IMR-90 (cell line): Measurements from ENCODE around the gene PRKAG2. TPM values are rescaled to one million over a fixed set of nuclear protein-coding genes. Genes with fewer than 3 reads are reported as not detected.

Experiments
- ATAC-seq: fragments of 200-7000 bp; cut with Tn5 transposase; 2 replicates; pipeline ENCODE4 v1.9.1; 2020; ENCODE audit warnings: low read depth, mild to moderate bottlenecking, moderate library complexity
- BruUV-seq: library from RNA; stranded (reverse); fragments of 400-500 nt; replicated peaks from 2 replicates; lab custom pipeline; 2021; lab: Mats Ljungman, UMichigan
- CTCF ChIA-PET: fragments of 300-600 bp; formaldehyde crosslinking; extraction: SDS; loops from one replicate; lab custom pipeline; 2021; ENCODE audit warnings: antibody characterized with exemption; lab: Yijun Ruan, JAX
- POLR2A ChIA-PET: fragments of 300-600 bp; sonication (Branson Sonifier 250); formaldehyde crosslinking; loops from one replicate; lab custom pipeline; 2022; ENCODE audit warnings: antibody characterized with exemption; ENCODE audit not compliant: unreplicated experiment; lab: Charles Lee
- DNase-seq: peaks from one replicate; pipeline ENCODE4 v3.0.0; 2013
- H2AFZ ChIP-seq: replicated peaks from 2 replicates; pipeline ENCODE3; 2013; ENCODE audit warnings: low read length, mild to moderate bottlenecking; ENCODE audit not compliant: poor library complexity
- H2AK5ac ChIP-seq: 2 replicates; pipeline ENCODE4 v1.6.1; 2013; ENCODE audit warnings: low read depth, low read length, inconsistent platforms
- H2AK9ac ChIP-seq: replicated peaks from 2 replicates; pipeline ENCODE3; 2013; ENCODE audit warnings: mild to moderate bottlenecking, low read depth, low read length, moderate library complexity; ENCODE audit not compliant: poor library complexity
- H2BK120ac ChIP-seq: 2 replicates; pipeline ENCODE4 v1.6.1; 2013; ENCODE audit warnings: low read depth, low read length, inconsistent platforms
- H2BK15ac ChIP-seq: 3 replicates; pipeline ENCODE4 v1.6.1; 2013; ENCODE audit warnings: low read depth, low read length, inconsistent platforms
- H2BK20ac ChIP-seq: 2 replicates; pipeline ENCODE4 v1.6.1; 2013; ENCODE audit warnings: low read depth, mild to moderate bottlenecking, inconsistent platforms, low read length, moderate library complexity
- H2BK5ac ChIP-seq: 2 replicates; pipeline ENCODE4 v1.6.1; 2013; ENCODE audit warnings: mild to moderate bottlenecking, low read depth, low read length, inconsistent platforms; ENCODE audit not compliant: poor library complexity, severe bottlenecking
- H3K14ac ChIP-seq: replicated peaks from 2 replicates; pipeline ENCODE4 v1.6.1; 2013; ENCODE audit warnings: low read depth, low read length, inconsistent platforms
- H3K18ac ChIP-seq: 2 replicates; pipeline ENCODE4 v1.6.1; 2013; ENCODE audit warnings: low read depth, low read length, control low read depth
- H3K23ac ChIP-seq: 2 replicates; pipeline ENCODE4 v1.6.1; 2013; ENCODE audit warnings: low read depth, low read length, inconsistent platforms
- H3K27ac ChIP-seq: 2 replicates; pipeline ENCODE4 v1.5.1; 2013; ENCODE audit warnings: mild to moderate bottlenecking, control low read depth, low read length; ENCODE audit not compliant: insufficient read depth
- H3K27me3 ChIP-seq: 2 replicates; pipeline ENCODE4 v1.6.1; 2013; ENCODE audit warnings: low read length; ENCODE audit not compliant: control insufficient read depth, insufficient read depth
- H3K36me3 ChIP-seq: 2 replicates; pipeline ENCODE4 v1.6.1; 2013; ENCODE audit warnings: low read length, mixed read lengths; ENCODE audit not compliant: control insufficient read depth, insufficient read depth
- H3K4ac ChIP-seq: 2 replicates; pipeline ENCODE4 v1.6.1; 2013; ENCODE audit warnings: low read depth, low read length, inconsistent platforms
- H3K4me1 ChIP-seq: 2 replicates; pipeline ENCODE4 v1.6.1; 2013; ENCODE audit warnings: low read length, mixed read lengths; ENCODE audit not compliant: control insufficient read depth, insufficient read depth
- H3K4me2 ChIP-seq: 2 replicates; pipeline ENCODE4 v1.6.1; 2013; ENCODE audit warnings: low read depth, mild to moderate bottlenecking, control low read depth, low read length, moderate library complexity
- H3K4me3 ChIP-seq: 2 replicates; pipeline ENCODE4 v1.5.1; 2013; ENCODE audit warnings: low read depth, mild to moderate bottlenecking, control low read depth, low read length, moderate library complexity; ENCODE audit not compliant: insufficient read depth
- H3K56ac ChIP-seq: 2 replicates; pipeline ENCODE4 v1.6.1; 2013; ENCODE audit warnings: low read length, inconsistent platforms; ENCODE audit not compliant: insufficient read depth; ENCODE audit errors: extremely low read depth
- H3K79me1 ChIP-seq, 2 experiments: 2 replicates each; pipeline ENCODE4 v1.6.1; 2013; ENCODE audit warnings: low read length in 2 of 2, inconsistent platforms in 1 of 2, low read depth in 1 of 2
- H3K9ac ChIP-seq: 2 replicates; pipeline ENCODE4 v1.6.1; 2013; ENCODE audit warnings: low read depth, low read length, control low read depth
- H3K9me1 ChIP-seq: 2 replicates; pipeline ENCODE4 v1.6.1; 2013; ENCODE audit warnings: low read length, inconsistent platforms; ENCODE audit not compliant: insufficient read depth
- H3K9me3 ChIP-seq: 2 replicates; pipeline ENCODE4 v1.6.1; 2013; ENCODE audit warnings: low read length; ENCODE audit not compliant: control insufficient read depth, insufficient read depth
- H4K20me1 ChIP-seq: 2 replicates; pipeline ENCODE4 v1.6.1; 2013; ENCODE audit warnings: low read length, inconsistent platforms; ENCODE audit not compliant: insufficient read depth
- H4K5ac ChIP-seq: 2 replicates; pipeline ENCODE4 v1.6.1; 2013; ENCODE audit warnings: mild to moderate bottlenecking, low read depth, low read length, control low read depth
- H4K8ac ChIP-seq, 2 experiments: 2 replicates each; pipeline ENCODE4 v1.6.1; 2013; ENCODE audit warnings: low read depth in 2 of 2, low read length in 2 of 2, control low read depth in 1 of 2, inconsistent platforms in 1 of 2
- H4K91ac ChIP-seq: 2 replicates; pipeline ENCODE4 v1.6.1; 2013; ENCODE audit warnings: low read depth, low read length, inconsistent platforms; ENCODE audit not compliant: insufficient read depth
- BHLHE40 ChIP-seq: fragments of 150-350 bp; IDR thresholded peaks from 2 replicates; pipeline ENCODE4 v1.6.1; 2016; ENCODE audit warnings: mild to moderate bottlenecking, low read depth, low read length
- CTCF ChIP-seq: conservative IDR thresholded peaks from 2 replicates; pipeline ENCODE4 v1.5.1; 2012; ENCODE audit warnings: mild to moderate bottlenecking, low read depth, low read length, improper control_type of control experiment
- FOS ChIP-seq: fragments of 150-350 bp; IDR thresholded peaks from 2 replicates; pipeline ENCODE4 v1.6.1; 2016; ENCODE audit warnings: low read depth, low read length
- MAZ ChIP-seq: IDR thresholded peaks from 2 replicates; pipeline ENCODE4 v1.6.1; 2012; ENCODE audit warnings: low read depth, mild to moderate bottlenecking, low read length, improper control_type of control experiment, moderate library complexity, borderline replicate concordance
- MXI1 ChIP-seq: IDR thresholded peaks from 2 replicates; pipeline ENCODE4 v1.6.1; 2012; ENCODE audit warnings: low read depth, mild to moderate bottlenecking, low read length, moderate library complexity, borderline replicate concordance
- POLR2A ChIP-seq: IDR thresholded peaks from 2 replicates; pipeline ENCODE4 v1.6.1; 2012; ENCODE audit warnings: mild to moderate bottlenecking, low read depth, low read length
- RAD21 ChIP-seq: IDR thresholded peaks from 2 replicates; pipeline ENCODE4 v1.6.1; 2012; ENCODE audit warnings: low read length, improper control_type of control experiment
- RFX5 ChIP-seq: IDR thresholded peaks from 2 replicates; pipeline ENCODE4 v1.8.0; 2012; ENCODE audit warnings: low read depth, mild to moderate bottlenecking, low read length, moderate library complexity
- SMC3 ChIP-seq: fragments of 150-350 bp; IDR thresholded peaks from 2 replicates; pipeline ENCODE4 v1.6.1; 2016; ENCODE audit warnings: low read depth, mild to moderate bottlenecking, antibody characterized with exemption, low read length, moderate library complexity
- USF2 ChIP-seq: fragments of 150-350 bp; IDR thresholded peaks from 2 replicates; pipeline ENCODE4 v1.6.1; 2017; ENCODE audit warnings: mild to moderate bottlenecking, antibody characterized with exemption, low read length, low read depth
- WGBS, 2 experiments: methylation state at CpG; one replicate each; pipeline versions ENCODE4 v1.1.5 to v1.1.7; 2013; ENCODE audit warnings: missing lambda C conversion rate in 2 of 2; ENCODE audit not compliant: insufficient read length in 1 of 2; ENCODE audit errors: extremely low coverage in 2 of 2; 5-methylcytosine and 5-hydroxymethylcytosine counted together
- dilution Hi-C: fragments of 300-500 bp; cut with HindIII; formaldehyde crosslinking; loops from one replicate; pipeline ENCODE4 v1.14.3; 2018; ENCODE audit warnings: low sequenced_read_pairs; ENCODE audit not compliant: unreplicated experiment
- in situ Hi-C: fragments of 300-500 bp; cut with MboI; formaldehyde crosslinking; loops from 3 replicates; pipeline ENCODE4 v1.14.3; 2019; ENCODE audit warnings: low sequenced_read_pairs, inconsistent platforms, mixed read lengths
- intact Hi-C: fragments of 100-400 bp; cut with micrococcal nuclease; formaldehyde crosslinking; loops from 2 replicates; pipeline ENCODE4 v1.10.0; 2022
- polyA plus RNA-seq, 3 experiments: library from polyadenylated mRNA; depleted of rRNA; stranded (reverse); fragments of >200 nt; gene quantifications; 2 replicates each; pipeline ENCODE4 v1.2.3, GENCODE V29; 2012; ENCODE audit warnings: low replicate concordance in 1 of 3
- total RNA-seq: library from RNA; depleted of rRNA; stranded (reverse); fragments of >200 nt; gene quantifications from 2 replicates; pipeline ENCODE4 v1.2.3, GENCODE V29; 2012

The PRKAG2 gene
- total and polyA plus RNA-seq, 2 of the 4 experiments (the other 2 are of a cell fraction), result 15.4 to 21.6 TPM

GRCh38 chr7:151642746-151643145, 234.2 kb downstream of the PRKAG2 start:
- Histone ChIP-seq H4K20me1 (no peaks in the 10 kb centered on the region), H3K23ac (no peak overlapping the region), H3K4me2 (no peak overlapping the region), H4K8ac (no peak overlapping the region), H3K18ac (no peak overlapping the region), H3K4me1 (peaks cover 3% of the 10 kb centered on the region), H3K4ac (no peak overlapping the region), H3K79me1 (no peaks in the 10 kb centered on the region; a peak in 1 of 4 replicates), H3K9ac (no peak overlapping the region), H2AK5ac (no peak overlapping the region), H2AFZ (no peak overlapping the region), H3K27ac (no peak overlapping the region), H3K9me3 (peaks cover 5% of the 10 kb centered on the region), H3K36me3 (no peaks in the 10 kb centered on the region), H3K56ac (no peak overlapping the region), H3K9me1 (peaks cover 12% of the 10 kb centered on the region), H2BK120ac (no peak overlapping the region), H3K27me3 (no peaks in the 10 kb centered on the region), H2AK9ac (no peak overlapping the region), H4K91ac (no peak overlapping the region), H2BK5ac (no peak overlapping the region), H3K4me3 (no peak overlapping the region), H2BK15ac (no peak overlapping the region), H4K5ac (no peak overlapping the region), H3K14ac (no peak overlapping the region), H2BK20ac (no peak overlapping the region)
- WGBS, 2 experiments, result no CpG with 5 or more reads among the region's 3 CpGs
- TF ChIP-seq CTCF (no peak), SMC3 (no peak), POLR2A (no peak), MXI1 (no peak), RAD21 (no peak), FOS (no peak), MAZ (no peak), USF2 (no peak), RFX5 (no peak), BHLHE40 (no peak)
- BruUV-seq, result no TSS peak
- in situ Hi-C loops (no loop called here), intact Hi-C loops (no loop called here), dilution Hi-C loops (no loop called here)
- POLR2A ChIA-PET, result no interaction called here
- CTCF ChIA-PET, result interaction anchor here (1.3 to 1.5 kb wide), 2 partner anchors 11 to 153 kb away, joined by 3 to 7 read pairs; no protein-coding TSS in a partner anchor
- ATAC-seq (no peak), DNase-seq (no peak)
